GM12801 (cell line): ENCODE data around the gene GALM.

Experiments used
- TF ChIP-seq, protein P1 (sequence below): IDR thresholded peaks from one replicate; pipeline ENCODE4 v1.5.1; 2011; ENCODE audit warnings: control low read depth; ENCODE audit not compliant: insufficient read length; ENCODE audit errors: extremely low read depth

GALM gene

DNA sequence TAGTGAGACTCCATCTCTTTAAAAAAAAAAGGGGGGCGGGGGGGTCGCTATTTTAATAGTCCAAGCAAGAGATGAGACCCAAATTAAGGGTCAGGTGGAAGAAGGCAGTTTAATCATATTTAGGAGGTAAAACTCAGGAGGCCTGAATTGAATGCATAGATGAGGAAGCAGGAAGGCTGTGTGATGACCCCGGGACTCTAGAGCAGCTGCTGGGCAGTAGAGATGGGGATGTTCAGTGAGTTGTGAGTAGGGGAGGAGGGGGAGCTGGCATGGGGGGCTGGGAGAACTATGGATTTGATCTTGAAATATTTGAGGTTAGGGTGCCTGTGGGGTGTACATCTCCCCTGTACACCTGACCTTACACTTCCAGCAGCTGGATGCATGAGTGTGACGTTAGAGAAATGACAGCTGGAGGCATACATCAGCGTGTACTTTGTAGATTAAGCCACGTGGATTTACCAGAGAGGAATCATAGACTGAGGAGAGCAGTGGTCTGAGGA is 41.0 kb downstream of the GALM start:
- TF ChIP-seq, protein P1, sequence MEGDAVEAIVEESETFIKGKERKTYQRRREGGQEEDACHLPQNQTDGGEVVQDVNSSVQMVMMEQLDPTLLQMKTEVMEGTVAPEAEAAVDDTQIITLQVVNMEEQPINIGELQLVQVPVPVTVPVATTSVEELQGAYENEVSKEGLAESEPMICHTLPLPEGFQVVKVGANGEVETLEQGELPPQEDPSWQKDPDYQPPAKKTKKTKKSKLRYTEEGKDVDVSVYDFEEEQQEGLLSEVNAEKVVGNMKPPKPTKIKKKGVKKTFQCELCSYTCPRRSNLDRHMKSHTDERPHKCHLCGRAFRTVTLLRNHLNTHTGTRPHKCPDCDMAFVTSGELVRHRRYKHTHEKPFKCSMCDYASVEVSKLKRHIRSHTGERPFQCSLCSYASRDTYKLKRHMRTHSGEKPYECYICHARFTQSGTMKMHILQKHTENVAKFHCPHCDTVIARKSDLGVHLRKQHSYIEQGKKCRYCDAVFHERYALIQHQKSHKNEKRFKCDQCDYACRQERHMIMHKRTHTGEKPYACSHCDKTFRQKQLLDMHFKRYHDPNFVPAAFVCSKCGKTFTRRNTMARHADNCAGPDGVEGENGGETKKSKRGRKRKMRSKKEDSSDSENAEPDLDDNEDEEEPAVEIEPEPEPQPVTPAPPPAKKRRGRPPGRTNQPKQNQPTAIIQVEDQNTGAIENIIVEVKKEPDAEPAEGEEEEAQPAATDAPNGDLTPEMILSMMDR: no peak

DNA sequence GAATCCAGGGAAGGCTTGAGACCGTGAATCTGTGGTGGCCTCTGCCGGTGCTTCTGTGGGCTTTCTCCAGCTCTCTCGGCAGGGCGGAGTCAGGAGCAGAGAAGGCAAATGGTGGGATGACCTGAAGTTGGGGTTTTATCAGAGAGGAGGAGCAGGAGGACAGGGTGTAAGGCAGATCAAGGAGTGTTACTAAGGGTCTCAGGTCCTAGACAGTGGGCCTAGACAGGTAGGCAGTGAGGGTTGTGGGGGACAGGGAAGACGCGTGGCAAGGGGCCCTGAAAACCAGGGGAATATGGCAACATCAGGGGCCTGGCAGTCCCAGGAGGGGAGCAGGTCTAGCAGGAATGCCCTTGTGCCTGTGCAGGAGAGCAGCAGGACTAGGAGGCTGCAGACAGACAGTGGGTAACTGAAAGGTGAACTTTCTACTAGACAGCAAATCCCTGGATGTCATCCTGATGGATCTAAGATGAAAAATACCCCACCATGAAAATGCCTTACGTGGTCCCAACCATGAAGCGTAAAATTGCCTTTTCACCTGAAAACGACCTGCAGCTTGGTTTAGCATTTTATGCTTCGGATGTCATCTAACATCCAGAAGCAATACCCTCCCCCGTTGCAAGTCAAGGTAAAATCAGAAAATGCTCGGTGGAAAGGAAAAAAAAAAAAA is 43.1 kb downstream of the GALM start:
- TF ChIP-seq, protein P1: no peak

DNA sequence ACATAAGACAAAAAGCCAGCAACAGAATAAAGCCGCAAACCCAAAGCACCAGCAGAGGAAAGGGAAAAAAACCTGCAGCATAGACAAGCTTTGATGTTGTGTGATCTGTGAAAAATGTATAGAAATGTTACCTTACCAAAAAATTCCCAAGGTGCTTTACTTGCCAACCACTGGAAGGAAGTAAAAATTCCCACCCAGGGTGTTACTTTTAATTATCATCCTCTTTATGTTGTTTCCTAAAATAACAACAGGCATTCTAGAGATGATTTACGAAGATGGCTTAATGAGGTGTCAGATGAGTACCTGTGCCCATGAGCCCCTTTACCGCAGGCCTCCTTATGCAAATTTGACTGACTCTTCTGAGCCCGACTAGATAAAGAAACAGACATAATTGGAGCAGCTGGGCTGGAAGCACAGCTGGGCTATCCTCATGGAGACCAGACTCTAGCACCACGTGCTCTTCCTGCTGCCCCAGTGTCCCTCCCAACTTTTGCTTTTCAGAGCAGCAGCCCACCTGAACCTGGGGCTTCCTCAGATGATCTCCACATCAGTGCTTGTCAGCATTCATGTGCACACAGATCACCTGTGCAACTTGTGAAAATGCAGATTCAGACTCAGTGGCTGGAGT is 43.8 kb downstream of the GALM start:
- TF ChIP-seq, protein P1: no peak

DNA sequence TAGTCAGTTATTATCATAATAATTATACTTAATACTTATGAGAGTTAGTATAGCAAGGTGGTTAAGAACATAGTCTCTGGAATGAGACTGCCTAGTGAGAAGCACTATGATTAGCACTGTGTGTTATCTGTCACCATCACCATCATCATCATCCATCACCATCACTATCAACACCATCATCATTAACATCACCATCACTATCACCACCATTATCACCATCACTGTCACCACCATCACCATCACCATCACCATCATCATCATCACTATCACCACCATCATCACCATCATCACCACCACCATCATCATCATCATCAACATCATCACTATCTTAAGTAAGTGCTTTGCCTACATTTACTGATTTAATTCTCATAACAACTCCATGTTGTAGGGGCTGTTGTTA is 45.6 kb downstream of the GALM start:
- TF ChIP-seq, protein P1: no peak

DNA sequence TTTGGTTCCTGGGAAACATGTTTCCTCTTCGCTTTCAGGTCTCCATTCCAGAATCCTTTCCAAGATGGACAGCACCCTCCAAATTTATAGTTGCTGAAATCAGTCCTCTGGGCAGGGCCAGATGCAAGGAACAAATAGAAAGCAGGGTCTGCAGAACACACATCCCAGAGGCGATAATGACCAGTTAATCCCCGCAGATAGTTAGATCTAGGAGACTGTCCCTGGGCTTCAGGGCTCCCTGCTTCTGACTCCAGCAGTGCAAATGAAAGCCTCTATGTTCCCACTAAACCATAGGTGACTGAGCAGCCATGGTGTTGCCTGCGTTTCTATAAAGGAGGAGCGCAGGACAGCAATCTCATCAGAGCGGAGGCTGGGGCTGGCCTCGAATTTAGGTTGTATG is 46.5 kb downstream of the GALM start:
- TF ChIP-seq, protein P1: no peak

DNA sequence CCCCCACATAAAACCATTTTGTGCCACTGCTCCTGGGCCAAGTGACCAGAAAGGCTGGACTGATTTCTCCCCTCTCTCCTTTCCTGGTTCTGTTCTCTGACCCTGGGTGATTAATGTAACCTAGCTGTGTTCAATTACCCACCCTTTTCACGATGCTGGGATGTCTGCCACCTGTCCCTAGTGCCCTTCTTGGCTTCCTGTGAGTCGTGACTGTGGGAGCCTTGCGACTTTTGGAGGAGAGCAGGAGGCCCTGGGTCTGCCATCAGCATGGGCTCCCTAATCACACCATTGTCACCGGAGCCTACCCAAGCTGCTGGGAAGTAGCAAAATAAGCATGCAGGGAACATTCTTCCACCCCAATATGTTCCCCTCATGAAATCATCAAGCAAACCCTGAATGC is 47.0 kb downstream of the GALM start:
- TF ChIP-seq, protein P1: no peak

DNA sequence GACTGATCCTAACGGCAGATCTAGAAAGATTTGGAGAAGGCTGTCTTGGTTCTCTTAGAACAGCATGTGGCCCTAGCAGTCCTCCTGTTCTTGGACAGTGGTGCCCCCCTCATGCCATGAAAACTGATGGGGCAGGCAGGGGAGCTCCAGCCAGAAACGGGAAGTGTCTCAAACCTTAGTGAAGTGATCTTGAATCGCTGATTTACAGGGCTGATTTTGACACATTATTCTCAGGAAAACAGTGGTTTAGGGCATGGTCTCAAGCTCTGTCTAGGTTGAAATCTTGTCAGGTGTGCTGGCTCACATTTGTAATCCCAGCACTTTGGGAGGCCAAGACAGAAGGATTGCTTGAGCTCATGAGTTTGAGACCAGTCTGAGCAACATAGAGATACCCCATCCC is 47.4 kb downstream of the GALM start:
- TF ChIP-seq, protein P1: no peak
